GM12892 (cell line): ENCODE measurements around the gene CYP2F1.

Experiments
- DNase-seq: peaks from one replicate; pipeline ENCODE4 v3.0.0; 2011; ENCODE audit not compliant: insufficient read length
- FAIRE-seq: peaks from 2 replicates; lab custom pipeline; 2011; peaks lifted over from hg19 to GRCh38; lab: Jason Lieb, UNC
- POLR2A ChIP-seq: IDR thresholded peaks from 2 replicates; pipeline ENCODE4 v1.6.1; 2011; ENCODE audit warnings: low read depth, low read length, control low read depth
- POLR2AphosphoS5 ChIP-seq: IDR thresholded peaks from 2 replicates; pipeline ENCODE4 v1.6.1; 2011; ENCODE audit warnings: low read depth, low read length, control low read depth
- TAF1 ChIP-seq: IDR thresholded peaks from 2 replicates; pipeline ENCODE4 v1.6.1; 2011; ENCODE audit warnings: low read depth, mild to moderate bottlenecking, control low read depth, low read length, borderline replicate concordance

Gene CYP2F1

DNA sequence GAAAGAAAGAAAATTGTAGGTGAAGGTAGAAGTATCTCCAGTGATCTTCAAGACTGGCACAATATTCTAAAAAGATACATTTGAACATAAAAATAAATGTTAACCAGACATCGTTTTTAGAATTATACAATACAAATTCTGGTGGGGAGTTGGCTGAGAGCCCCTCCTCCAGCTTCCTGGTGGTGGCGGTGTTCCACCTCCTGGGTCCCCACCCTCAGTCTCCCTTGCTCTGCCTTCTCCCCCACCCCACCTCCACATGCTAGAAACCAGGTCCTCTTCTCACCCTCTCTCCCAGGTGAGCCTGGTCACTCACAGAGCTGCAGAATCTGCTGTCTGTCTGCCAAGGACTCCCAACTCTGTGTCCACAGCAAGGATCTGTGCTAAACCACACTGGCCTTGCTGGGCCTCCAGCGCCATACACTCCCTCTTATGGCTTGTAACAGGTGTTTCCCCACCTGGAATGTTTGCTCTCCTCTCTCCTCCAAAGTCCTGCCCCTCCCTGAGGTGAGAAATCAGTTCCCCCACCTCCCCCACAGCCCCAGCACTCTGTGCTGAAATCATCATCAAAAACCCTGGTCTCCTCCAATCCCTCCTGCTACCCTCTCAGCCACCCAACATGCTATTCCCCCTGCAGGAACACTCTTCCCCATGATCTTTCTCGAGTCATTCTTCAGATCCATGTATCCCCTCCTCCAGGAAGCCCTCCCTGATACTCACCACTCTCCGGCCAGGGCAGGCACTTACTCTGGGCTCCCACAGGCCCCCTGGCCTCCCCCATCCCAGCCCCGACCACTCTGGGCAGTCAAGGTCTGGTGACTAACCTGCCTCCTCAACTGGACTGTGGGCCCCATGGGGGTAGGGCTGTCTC lies 58.3 kb downstream of the CYP2F1 start:
- FAIRE-seq, result no peak
- no peak for TF ChIP-seq POLR2A
- no peak for TF ChIP-seq TAF1
- TF ChIP-seq POLR2AphosphoS5, result no peak
- DNase-seq, result no peak

DNA sequence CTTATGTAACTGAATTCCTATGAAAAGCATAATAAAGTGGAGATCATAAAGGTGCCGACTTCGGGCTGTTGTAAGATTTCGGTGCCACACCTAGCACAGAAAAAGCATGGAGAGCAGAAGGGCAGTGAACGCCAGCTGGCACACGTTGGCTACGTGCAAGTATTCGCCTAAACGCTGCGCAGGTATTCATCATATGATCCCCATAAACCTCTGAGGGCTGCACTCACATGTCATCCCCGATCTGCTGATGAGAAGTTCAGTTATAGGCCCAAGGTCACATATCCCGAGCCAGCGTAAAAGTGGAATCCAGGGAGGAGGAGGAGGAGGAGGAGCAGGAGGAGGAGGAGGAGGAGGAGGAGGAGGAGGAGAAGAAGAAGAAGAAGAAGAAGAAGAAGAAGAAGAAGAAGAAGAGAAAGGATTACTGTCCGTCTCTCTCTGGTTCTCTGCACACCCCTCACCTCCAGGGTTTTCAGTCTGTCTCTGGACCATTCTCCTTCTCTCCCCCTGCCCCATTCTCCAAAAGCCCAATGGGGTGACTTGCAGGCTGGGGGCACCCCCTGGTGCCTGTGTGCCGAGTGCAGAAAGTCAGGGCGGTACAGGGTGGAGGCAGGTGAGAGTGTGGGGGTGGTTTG lies 60.2 kb downstream of the CYP2F1 start:
- FAIRE-seq, result no peak
- no peak for TF ChIP-seq POLR2AphosphoS5
- TF ChIP-seq TAF1, result no peak
- TF ChIP-seq POLR2A, result no peak
- DNase-seq, result no peak

DNA sequence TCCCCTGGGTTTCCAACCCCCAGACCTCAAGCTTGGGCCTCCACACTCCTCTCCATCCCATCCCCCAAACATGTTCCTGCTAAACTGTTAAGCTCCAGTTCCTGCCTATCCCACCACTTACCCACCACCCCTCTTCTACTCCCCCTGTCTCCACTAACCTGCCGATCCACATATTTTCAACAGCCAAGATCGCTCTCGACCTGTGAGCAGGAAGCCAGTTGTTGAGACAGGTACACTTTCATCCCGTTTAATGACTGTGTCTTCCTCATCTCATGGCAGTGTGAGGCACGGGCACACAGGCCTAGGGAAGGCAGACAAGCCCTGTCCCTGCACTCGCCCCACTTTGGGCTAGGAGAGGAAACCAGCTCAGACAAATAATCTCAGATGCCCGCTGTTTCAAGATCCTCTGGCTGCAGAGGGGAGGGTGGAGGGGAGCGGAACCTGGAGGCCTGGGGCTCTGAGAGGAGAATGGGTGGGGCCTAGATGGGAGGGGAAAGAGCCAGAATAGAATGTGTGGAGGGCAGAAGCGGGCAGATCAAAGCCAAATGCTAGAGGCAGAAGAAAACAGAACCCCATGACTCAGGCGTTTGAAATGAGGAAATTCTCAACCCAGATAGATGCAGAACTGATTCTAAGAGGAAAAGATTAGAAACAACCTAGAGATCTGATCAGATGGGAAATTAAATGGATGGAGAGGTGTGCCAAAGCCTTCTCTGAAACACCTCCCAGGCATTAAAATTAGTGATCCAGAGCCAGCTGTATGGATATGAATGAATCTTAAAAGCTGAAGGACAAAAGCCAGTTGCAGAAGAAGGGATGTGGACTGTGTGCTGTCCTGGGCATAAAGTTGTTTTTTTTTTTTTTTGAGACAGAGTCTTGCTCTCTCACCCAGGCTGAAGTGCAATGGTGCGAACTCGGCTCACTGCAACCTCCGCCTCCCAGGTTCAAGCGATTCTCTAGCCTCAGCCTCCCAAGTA lies 61.9 kb downstream of the CYP2F1 start:
- TF ChIP-seq TAF1, result no peak
- TF ChIP-seq POLR2AphosphoS5, result no peak
- no peak for TF ChIP-seq POLR2A
- FAIRE-seq (no peak), DNase-seq (no peak)
